GDM1 (cell line): Measurements from ENCODE around the gene MEFV.
"Not testable (repeated sequence)": the region's sequence is repeated elsewhere in the genome, so short reads cannot be mapped to it uniquely, and the experiment has no call there.

Experiments
- DNase-seq: peaks from one replicate; lab custom pipeline; 2025; lab: John Stamatoyannopoulos, UW

Gene MEFV, protein sequence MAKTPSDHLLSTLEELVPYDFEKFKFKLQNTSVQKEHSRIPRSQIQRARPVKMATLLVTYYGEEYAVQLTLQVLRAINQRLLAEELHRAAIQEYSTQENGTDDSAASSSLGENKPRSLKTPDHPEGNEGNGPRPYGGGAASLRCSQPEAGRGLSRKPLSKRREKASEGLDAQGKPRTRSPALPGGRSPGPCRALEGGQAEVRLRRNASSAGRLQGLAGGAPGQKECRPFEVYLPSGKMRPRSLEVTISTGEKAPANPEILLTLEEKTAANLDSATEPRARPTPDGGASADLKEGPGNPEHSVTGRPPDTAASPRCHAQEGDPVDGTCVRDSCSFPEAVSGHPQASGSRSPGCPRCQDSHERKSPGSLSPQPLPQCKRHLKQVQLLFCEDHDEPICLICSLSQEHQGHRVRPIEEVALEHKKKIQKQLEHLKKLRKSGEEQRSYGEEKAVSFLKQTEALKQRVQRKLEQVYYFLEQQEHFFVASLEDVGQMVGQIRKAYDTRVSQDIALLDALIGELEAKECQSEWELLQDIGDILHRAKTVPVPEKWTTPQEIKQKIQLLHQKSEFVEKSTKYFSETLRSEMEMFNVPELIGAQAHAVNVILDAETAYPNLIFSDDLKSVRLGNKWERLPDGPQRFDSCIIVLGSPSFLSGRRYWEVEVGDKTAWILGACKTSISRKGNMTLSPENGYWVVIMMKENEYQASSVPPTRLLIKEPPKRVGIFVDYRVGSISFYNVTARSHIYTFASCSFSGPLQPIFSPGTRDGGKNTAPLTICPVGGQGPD

DNA sequence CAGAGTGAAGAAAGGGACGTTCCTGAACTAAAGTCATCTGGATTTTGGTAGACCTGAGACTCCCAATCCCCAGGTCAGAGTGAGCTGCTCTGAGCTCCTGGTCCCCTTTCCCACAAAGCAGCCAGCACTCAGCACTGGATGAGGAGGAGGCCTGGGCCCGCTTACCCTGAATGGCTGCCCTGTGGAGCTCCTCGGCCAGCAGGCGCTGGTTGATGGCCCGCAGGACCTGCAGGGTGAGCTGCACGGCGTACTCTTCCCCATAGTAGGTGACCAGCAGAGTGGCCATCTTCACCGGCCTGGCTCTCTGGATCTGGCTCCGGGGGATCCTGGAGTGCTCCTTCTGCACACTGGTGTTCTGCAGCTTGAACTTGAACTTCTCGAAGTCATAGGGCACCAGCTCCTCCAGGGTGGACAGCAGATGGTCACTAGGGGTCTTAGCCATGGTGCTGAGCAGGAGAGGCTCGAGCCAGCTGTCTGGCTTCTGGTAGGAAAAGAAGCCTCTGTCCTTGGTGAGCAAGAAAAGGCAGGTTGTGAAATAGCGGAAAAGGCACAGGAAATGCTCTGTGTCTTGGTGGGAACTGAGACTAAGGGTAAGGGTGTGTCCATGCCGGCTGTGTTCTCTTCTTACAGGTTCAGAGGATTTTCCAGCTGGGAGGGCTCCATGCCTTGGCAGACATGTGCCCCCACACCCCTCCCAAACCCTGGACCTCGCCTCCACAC lies at the start of gene MEFV:
TSS of gene MEFV (minus strand) at position 488 of the 720 bp plus-strand sequence. CDS start at position 442, 46 bp downstream.
- no peak for DNase-seq

DNA sequence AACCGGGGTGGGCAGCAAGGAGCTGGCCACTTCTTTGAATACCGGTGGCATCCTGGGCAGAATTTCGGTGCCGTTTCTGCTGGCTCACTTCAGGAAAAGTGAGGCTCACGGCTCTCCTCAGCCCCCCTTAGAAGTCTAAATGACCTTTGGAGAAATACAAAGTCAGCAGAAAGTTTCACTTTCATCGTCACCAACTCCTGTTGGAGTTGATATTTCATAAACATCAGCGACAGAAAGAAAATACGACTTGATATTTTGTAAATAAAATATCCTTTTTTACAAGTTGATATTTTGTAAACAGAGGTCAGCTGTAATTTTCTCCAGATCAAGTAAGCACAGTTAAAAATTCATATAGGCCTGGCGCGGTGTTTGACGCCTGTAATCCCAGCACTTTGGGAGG lies 49.6 kb upstream of the MEFV start:
- DNase-seq = no peak

DNA sequence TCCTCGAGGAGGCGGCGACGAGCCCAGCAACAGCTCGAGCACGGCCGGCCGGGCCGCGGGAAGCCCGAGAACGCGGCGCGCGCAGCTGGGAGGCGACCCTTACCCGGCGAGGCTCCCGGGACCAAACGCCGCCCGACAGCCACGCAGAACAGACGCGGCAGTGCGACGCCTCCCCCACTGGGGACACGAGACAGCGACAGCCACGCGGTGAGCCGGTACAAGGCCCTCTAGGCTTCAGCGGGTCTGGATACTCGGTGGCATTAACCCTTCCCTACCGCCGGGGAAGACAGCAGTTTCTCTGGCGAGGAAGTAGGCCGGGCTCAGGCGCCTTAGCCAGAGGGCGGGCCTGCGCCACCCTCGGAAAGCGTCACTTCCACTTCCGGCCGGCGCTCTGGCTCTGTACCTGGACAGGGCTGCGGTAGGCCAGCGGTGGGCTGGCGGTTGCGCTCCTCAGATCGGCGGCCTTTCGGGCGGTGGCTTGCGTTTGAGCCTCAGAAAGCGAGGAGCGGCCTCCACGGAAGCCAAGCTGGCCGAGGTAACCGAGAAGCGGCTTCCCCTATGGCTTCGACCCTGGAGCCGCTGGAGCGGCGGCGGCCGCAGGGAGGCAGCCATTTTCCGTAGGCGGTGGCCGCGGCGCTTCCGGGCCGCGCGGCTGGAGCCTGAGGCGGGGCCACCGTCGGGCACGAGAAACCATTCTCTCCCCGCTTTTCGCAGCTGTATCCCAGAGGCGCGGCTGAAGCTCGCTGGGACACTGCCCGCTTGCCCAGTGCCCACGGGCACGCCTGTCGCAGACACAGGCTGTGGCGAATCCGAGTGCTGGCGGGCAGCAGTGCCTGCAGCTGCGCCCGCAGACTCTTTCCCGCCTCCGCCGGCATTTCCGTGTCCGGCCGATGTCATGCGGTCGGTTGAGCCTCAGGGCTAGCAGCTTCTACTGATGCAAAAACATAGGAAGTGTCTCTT lies 49.0 kb upstream of the MEFV start, which contains the start of the genes TIGD7 and ZNF75A:
TSS of gene TIGD7 (minus strand) at position 322 of the 960 bp plus-strand sequence. CDS start 4,816 bp downstream, outside the sequence.
TSS of gene ZNF75A (plus strand) at position 389 of the 960 bp plus-strand sequence. CDS start 2,932 bp downstream, outside the sequence.
- no peak for DNase-seq

DNA sequence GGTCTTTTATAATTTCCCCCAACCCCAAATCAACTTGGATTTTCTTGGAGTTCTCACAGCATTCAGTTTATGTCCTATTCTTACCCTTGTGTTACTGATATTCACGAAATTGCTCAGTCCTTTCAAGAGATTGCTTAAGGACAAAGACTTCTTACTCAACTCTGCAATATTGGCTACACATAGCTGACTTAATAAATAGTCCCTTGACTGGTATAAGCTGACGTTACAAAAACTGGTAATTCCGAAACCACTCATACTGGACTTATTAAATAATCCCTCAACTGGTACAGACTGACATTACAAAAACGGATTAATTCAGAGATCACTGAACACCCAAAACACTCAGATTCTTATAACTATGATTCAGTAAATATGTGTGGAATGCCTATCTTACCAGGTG lies 47.9 kb upstream of the MEFV start:
- no peak for DNase-seq

DNA sequence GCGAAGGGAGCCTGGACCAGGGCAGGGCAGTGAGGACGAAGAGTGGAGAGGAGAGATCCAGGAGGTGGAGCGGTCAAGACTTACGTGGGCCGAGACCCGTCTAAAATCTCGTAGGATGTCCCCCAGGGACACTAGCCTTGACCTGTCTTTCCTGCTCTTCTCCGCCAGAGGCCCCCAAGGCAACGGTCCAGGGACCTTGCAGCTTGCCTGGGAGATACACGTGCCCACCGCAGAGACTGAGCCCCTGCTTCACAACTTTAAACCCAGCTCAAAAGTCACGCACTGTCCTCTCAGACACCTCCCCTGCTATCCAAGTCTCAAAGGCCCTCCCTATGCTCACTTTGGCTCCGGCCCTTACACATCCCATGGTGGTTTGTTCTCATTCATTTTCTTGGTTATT lies 39.4 kb upstream of the MEFV start:
- DNase-seq = no peak

DNA sequence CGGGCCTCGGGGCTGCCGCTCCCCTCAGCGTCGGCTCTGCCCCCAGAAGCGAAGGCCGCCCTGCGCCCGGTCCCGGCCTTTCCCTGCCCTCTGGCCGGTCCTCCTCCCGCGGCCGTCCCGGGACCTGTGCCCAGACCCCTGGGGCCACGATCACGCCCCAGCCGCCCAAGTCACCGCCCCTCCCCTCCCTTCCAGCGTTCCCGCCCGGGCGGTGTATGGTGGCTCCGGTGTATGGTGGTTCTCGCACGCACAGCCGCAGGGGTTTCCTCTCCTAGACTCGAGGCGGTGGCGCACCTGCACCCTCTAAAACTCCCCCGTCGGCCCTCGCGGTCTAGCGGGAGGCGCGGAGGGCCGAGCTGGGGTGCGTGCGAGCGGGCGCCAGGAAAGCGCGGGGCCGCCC lies 38.8 kb upstream of the MEFV start:
- no peak for DNase-seq

DNA sequence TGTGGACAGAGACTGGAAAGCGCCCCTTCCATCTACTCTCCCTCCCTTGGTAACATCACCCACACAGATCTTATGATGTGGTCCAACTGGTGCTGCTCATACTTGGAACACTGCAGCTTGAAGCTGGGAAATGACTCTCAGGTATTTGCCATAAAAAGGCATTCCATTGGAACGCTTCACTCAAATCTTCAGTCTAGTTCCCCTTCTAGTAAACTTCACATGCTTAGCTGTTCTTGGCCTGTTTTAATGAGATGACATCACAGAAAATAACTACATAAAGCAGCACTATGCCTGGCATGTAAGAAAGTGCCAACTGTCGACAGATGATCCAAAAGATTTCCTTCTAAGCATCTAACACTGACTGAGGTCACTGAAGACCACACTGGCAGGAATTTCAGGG lies 36.2 kb upstream of the MEFV start:
- no peak for DNase-seq

DNA sequence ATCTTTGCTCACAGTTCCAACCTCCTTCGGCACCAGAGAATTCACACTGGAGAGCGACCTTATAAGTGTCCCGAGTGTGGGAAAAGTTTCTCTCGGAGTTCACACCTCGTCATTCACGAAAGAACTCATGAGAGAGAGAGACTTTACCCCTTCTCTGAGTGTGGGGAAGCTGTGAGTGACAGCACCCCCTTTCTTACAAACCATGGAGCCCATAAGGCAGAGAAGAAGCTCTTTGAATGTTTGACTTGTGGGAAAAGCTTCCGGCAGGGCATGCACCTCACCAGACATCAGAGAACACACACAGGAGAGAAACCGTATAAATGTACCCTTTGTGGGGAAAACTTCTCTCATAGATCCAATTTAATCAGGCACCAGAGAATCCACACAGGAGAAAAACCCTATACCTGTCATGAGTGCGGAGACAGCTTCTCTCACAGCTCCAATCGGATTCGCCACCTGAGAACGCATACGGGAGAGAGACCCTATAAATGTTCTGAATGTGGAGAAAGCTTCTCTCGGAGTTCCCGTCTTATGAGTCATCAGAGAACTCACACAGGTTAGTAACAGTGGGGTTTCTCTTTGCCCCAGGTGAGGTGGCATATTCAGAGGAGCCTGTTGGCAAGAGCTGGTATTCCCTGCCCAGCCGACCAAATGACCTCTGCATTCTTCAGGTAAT lies 33.7 kb upstream of the MEFV start:
- no peak for DNase-seq

DNA sequence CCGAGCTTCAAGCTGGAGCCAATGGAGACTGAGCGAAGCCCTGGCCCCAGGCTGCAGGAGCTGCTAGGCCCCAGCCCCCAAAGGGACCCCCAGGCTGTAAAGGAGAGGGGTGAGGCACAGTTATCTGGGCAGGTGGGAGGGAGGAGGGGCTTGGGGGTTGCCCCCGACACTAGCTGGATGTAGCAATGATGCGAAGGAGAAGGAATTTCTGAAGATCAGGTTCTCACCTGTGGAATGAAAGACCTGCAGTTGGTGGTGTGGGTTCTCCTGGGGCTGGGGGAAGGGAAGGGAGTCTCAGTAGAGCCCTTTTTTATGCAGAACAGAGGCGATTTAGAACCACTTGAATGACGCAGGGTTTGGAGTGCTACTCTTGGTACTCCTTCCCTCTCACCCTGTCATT lies 28.7 kb upstream of the MEFV start:
- DNase-seq = no peak

DNA sequence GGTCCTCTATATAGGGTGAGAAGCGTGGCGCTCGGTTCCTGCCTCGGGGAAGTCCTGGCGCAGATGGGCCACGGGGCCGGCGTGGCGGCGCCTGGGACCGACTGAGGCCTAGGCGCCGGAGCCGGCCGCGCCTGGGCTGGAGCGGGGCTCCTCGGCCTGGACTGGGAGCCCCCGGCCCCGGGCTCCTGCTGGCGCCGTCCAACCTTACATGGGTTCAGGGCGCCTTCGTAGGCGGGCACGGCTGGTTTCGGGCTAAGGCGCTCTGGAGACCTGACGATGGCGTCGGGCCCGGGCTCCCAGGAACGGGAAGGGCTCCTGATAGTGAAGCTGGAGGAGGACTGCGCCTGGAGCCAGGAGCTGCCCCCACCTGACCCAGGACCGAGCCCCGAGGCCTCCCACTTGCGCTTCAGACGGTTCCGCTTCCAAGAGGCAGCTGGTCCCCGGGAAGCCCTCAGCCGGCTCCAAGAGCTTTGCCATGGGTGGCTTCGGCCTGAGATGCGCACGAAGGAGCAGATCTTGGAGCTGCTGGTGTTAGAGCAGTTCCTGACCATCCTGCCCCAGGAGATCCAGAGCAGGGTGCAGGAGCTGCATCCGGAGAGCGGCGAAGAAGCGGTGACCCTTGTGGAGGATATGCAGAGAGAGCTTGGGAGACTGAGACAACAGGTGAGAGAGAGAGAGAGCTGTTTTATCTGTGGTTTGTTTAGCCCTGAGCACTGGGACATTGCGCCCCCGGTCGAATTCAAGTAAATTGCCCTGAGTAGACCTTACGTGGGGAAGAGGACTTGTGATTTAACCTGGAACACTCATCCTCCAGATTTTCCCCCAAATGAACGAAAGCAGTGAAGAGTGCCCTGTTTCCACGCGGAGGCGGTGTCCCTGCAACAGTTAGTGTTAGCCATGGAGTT lies 27.4 kb upstream of the MEFV start:
- DNase-seq = no peak

DNA sequence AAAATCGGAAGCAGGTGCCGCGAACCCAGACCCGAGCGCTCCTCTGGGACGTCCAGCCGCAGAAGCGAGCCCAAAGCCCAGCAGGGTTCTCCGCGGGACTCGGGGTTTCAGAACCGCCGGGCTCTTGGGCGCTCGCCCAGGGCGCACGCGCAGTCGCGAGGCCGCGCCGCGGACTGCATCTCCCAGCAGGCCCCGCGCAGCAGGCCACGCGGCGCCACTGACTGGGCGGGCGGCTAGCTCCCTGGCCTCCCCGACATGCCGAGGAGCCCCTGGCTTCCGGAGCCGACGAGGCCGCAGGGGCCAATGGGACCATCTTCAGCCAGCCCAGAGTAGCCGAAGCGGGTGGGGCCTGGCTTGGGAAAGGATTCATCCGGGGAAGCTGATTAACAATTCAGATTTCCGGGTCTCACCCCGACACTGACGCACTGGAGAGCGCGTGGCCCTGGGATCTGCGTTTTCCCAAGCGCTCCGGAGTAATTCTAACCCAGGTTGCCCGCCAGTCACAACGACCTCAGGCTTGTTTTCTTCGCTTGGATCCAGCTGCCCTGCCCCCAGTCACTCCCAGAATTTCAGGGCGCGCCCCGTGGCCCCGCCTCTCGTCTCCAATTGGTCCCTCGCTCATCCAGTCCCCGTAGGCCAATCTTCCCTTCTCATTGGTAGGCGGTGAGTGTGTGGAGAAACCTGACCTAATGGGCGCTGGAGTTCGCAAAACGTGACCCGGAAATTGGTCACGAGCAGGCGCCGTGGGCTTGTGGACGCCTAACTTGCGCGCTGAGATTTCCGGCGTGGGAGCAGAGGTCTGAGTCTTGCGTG lies 26.5 kb upstream of the MEFV start, which contains the start of gene ZNF263:
TSS of gene ZNF263 (plus strand) at position 762 of the 813 bp plus-strand sequence. CDS start 328 bp downstream, outside the sequence.
- peak; percentile 96 for DNase-seq

DNA sequence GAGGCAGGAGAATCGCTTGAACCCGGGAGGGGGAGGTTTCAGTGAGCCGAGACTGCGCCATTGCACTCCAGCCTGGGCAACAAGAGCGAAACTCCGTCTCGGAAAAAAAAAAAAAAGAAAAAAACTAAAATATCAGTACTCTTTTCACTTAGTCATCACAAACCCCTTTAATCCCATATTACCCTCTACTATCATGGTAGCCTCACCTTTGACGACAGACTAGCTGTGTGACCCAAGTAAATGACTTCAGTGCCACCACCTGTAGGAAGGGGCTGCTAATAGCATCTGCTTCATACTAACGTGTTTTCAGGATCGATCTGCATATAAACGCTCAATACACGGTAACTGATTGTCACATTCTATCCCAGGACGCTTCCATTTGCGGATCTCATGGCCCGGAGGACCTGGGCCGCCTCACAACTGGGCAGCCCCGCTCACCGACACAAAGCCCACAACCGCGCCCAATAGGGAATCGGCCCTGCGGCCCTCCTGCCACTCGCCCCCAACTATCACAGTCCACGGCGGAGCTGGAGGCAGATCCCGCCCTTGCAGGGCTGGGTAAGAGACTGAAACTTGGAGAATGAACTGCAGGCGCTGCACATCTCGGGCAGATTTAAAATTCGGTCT lies 25.8 kb upstream of the MEFV start:
- DNase-seq = peak; percentile 68

DNA sequence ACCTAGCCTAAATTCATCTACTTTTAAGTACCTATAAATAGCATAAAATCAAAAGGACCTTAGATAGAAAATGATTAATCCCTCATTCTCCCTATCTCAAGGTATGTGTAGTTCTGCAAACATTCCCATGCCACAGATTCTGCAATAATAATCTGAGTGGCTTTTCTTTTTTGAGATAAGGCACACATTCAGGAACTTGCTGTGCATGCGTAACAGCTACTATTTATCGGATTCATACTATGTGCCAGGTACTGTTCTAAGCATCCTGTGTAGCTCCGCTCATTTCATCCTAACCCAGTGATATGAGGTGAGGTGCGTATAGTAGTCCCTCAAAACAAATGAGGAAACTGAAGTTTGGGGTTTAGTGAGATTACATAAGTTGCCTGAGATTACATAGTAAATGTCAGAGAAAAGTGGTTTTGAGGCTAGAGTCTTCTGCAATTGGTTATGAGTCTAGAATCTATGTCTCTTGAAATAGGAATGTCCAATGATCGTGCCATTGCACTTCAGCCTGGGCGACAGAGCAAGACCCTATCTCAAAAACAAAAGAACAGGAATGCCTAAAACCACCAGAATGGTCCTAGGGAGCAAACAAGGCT lies 24.9 kb upstream of the MEFV start:
- no peak for DNase-seq

DNA sequence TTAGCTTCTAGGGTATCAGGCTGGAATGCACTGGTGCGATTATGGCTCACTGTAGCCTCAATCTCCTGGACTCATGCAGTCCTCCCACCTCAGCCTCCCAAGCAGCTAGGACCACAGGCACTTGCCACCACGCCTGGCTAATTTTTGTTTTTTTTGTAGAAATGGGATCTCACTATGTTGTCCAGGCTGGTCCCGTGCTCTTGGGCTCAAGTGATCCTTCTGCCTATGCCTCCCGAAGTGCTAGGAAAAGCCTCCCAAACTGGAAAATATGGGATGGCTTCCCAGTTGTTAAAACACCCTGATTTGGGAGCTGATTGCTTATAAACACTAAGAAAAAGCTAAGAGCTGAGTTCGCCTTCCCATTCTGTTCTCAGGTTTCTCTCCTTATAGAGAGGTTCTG lies 20.2 kb upstream of the MEFV start:
- DNase-seq = no peak

DNA sequence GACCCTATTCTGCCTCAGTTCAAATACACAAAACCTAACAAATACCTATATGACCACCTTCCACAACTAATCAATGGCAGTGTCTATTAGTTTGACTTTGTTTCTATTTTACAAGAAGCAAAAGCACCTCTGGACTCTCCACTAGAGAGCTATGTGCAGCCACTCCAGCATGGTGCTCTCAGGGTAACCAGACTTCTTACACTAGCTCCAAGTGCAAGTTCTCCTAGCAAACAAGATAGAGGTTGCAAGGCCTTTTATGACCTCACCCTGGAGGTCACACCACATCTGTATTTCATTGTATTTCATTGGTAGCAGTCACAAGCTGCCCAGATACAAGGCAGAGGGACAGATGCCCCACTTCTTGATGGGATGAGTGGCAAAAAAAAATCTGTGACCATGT lies 18.5 kb upstream of the MEFV start:
- DNase-seq = no peak

DNA sequence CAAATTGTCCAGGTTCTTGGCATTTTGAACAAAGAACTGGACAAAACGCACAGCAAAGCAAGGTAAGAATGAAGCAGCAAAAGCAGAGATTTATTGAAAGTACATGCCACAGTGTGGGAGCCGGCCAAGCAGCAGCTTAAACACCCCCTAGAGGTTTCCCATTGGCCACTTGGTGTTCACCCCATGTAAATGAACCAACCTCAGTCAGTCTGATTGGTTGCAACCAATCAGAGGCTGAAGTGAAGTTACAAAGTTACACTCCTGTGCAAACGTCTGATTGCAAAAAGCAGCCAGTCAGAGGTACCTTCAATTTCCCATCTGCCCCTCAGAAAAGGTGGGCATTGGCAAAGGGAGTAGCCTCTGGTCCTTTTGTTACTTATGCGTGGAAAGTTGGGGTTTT lies 18.1 kb upstream of the MEFV start:
- no peak for DNase-seq

DNA sequence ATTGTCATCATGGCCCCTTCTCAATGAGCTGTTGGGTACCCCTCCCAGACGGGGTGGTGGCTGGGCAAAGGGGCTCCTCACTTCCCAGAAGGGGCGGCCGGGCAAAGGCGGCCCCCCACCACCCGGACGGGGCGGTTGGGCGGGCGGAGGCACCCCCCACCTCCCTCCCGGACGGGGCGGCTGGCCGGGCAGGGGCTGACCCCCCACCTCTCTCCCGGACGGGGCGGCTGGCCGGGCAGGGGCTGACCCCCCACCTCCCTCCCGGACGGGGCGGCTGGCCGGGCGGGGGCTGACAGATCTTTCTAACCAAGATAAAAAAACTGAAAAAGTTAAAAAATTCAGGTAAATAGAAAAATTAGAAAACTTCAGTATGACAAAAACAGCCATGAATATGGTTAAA lies 14.8 kb upstream of the MEFV start:
- not testable (repeated sequence) for DNase-seq

DNA sequence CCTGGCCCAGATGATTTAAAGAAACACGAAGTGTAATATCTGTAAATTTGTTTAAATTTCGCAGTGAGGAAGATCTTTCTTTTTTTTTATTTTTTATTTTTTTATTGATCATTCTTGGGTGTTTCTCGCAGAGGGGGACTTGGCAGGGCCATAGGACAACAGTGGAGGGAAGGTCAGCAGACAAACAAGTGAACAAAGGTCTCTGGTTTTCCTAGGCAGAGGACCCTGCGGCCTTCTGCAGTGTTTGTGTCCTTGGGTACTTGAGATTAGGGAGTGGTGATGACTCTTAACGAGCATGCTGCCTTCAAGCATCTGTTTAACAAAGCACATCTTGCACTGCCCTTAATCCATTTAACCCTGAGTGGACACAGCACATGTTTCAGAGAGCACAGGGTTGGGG lies 14.3 kb upstream of the MEFV start:
- not testable (repeated sequence) for DNase-seq
